ENCODE measurements around the gene MICU2. TPM values are rescaled to one million over a fixed set of nuclear protein-coding genes. Genes with fewer than 3 reads are reported as not detected.

The MICU2 gene
- polyA plus RNA-seq, 1 donor: 63.7 TPM

DNA sequence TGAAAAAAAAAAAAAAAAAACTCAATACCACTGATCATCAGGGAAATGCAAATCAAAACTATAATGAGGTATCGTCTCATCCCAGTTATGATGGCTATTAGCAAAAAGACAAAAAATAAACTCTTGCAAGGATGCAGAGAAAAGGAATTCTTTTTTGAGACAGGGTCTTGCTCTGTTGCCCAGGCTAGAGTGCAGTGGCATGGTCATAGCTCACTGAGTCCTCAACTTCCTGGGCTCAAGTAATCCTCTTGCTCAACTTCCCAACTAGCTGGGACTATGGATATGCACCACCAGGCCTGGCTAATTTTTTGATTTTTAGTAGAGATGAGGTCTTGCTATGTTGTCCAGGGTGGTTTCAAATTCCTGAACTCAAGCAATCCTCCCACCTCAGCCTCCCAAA is 59.5 kb downstream of the MICU2 start:
- DNase-seq: no peak

DNA sequence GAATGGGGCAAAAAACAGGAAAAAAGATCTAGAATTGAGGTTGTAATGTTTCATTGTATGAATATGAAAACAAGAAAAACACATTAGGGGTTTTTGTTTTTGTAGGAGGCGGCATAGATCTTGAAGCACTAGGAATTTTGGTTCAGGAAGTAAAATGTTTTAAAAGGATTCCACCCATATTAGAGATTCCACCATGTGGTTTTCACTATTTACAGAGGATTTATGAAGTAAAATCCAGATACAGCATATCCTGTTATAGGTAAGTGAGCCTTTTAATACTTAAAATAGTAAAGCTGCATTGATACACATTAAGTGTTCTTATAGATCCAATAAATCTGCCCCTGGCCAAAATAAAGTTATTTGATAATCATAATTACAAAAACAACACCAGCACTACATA is 61.4 kb downstream of the MICU2 start:
- DNase-seq: no peak

DNA sequence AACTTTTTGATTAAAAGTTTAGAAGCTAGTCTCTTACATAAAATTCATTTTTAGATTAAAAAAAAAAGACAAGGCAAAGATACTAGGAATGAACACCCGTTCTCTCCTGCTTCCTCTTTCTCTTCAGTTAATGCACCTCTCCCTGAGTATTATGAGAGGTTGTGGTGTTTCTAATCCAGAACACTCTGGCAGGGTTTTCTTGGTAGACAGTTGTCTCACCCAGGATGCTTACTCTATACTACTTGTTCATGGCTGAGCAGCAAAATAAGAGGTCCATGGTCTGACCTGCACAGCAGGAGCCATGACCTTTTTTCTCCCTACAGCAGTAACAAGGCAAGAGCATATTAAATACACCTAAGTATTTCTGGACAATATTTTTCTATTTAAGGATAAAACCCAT is 62.0 kb downstream of the MICU2 start:
- no peak for DNase-seq

DNA sequence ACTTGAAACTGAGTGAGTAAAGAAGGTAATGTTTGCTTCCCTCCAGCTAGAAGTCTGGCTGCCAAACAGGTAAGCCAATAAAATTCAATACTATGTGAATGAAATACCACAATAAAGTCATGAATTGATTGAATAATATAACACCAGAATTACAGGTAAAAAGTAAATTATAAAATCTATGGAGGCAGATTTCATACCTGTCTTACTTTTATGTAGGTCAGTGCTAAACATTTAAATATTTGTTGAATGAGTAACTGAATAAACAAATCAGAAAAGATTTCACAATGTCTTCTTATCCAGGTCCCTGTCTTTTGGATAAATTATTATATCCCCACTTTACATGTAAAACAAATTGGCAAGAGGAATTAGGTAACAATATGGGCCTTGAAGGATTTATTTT is 62.7 kb downstream of the MICU2 start:
- no peak for DNase-seq

DNA sequence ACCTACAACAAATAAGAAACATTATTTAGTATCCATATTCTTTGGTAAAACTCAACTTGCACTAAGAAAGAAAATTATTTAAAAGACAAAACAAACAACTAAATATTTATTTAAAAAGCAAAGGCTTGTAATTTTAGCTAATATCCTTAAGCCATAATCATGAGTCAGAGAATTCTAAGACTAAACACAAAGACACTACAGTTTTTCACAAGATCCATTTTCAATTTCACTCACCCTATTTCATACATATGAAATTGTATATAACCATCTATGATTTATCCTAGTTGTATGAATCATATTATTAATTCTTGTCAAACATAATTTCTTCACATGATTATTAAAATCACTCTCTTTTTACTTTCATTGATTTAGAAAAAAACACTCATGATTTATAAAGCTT is 64.3 kb downstream of the MICU2 start:
- DNase-seq: no peak

DNA sequence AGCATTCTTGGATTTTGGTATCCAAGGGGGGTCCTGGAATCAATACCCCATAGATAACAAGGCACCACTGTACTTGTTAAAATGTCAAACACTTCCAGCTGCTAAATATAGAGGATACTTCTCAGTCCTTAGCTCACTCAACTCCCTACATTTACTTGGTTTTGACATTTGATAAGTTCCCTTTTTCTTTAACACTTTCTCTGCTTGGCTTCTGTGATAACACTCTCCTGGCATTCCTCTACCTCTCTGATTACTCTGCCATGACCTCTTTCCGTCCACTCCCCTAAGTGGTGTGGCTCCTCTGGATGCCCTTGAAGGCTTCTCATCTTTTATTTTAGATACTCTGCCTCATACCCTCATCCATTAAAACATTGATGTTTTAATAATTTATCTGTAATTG is 65.2 kb downstream of the MICU2 start:
- no peak for DNase-seq

DNA sequence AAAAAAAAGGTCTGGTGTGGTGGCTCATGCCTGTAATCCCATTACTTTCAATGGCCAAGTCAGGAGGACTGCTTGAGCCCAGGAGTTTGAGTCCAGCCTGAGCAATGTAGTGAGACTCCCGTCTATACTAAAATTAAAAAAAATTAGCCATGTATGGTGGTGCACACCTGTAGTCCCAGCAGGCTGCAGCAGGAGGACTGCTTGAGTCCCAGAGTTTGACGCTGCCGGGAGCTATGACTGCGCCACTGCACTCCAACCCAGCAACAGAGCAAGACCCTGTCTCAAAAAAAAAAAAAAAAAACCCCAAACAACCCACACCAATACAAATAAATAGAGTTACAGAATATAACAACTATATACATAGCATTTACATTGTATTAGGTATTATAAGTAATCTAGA is 65.7 kb downstream of the MICU2 start:
- no peak for DNase-seq

DNA sequence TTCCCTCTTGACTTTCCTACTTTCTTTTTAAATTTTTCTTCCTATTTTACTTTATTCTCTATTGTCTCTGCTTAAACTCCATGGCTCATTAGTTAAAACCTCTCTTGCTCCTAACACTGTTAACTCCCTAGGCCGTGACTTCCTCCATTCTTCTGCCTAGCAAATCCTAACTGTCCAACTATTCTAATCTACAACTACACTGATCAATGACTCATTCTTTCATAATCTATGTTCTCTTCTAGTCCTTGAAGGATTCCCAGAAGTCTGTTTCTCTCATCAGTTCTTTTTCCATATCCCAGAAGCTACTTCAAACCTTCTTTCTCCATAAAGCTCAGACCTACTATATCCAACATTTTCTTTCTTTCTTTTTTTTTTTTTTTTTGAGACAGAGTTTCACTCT is 66.9 kb downstream of the MICU2 start:
- DNase-seq: no peak

DNA sequence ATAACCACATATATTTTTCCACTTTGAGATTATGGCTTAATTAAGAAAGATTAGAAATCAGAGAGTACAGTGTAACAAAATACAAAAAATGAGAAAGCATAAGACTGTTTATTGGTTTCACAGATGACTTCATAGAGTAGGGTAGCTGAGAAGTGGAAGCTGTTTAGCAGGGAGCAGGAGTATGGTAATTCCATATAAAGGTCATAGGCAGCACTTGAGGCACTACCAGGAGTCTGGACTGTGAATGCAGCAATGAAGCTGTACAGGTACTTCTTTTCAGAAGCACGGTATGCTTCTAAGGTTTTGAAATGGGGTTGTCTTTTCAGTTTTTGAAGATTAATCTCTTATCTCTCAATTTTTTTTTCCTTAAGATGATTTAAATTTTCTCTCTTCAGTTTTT is 69.2 kb downstream of the MICU2 start:
- no peak for DNase-seq

DNA sequence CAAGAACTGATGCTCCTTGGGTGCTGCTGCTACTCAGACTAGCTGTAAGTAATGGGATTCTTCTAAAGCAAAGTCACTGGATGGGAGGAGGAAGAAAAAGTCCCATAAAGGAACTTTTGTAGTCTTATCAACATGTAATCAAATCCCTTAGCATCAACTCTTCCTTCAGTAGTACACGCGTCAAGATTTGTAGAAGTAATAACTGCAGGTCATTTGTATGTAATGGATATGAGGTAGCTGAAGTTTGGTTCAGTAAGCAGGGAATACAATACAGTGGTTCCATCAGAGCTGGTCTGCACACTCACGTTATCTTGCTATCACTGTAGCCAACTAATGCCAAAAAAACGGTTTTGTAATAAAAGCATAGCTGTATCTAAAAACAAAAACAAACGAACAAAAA is 72.5 kb downstream of the MICU2 start:
- no peak for DNase-seq

DNA sequence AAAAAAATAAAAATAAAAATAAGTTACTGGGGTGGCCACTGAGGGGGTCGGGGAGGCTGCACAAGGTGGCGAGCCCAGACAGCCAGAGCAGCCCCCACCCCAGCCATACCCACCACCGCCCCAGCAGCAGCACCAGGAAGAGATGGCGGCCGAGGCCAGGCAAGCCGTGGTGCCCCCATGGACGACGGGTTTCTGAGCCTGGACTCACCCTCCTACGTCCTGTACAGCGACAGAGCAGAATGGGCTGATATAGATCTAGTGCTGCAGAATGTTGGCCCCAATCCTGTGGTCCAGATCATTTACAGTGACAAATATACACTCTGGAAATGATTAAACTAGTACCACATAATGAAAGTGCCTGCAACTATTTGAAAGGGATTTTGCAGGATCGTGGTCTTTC is 73.3 kb downstream of the MICU2 start:
- DNase-seq: no peak

DNA sequence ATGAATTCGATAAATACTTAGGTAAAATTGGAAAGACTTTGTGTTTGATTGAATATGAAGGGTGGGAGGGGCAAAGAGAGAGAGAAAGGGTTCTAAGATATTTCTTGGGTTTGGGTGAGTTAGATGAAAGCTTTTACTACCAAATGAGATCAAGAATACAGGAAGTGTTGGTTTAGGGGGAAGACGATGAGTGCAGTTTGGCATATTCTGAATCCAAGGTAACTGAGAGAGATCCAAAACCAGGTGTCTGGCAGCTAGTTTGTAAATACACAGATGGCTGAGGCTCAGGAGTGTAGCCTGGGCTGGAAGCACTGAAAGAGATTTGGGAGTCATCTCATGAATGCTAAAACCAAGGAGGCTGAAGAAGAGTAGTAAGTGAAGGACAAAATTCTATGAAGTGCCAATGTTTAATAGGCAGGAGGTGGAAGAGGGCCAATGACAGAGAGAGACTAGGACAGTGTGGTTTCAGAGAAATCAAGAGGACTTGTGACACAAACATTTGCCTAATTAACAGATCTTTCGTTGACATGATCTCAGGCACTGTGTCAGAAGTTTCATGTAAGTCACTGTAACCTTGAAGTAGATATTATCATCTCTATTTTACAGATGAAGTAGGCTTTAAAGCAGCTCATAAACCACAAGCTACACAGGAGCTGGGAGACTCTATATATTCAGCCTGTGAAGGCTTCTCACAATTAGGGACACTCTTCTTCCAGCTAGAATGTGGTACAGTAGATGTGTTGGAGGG is 74.7 kb downstream of the MICU2 start:
- DNase-seq: no peak

DNA sequence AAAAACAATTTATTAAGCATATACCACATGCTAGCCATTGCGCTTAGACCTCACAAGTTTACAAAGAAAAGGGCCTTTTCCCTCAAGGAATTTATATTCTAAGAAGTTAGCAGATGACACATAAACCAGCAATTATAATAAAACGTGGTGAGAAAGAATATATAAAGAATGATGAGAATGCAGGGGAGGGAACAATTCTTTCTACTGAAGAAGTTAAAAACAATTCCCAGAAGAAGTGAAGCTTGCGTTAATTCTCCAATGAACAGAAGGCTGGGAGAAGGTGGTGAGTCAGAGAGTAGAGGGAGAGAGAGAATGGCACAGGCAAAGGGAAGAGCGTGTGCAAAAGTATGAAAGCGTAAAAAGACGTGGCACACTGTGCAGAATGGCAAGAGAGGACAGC is 75.4 kb downstream of the MICU2 start:
- no peak for DNase-seq

DNA sequence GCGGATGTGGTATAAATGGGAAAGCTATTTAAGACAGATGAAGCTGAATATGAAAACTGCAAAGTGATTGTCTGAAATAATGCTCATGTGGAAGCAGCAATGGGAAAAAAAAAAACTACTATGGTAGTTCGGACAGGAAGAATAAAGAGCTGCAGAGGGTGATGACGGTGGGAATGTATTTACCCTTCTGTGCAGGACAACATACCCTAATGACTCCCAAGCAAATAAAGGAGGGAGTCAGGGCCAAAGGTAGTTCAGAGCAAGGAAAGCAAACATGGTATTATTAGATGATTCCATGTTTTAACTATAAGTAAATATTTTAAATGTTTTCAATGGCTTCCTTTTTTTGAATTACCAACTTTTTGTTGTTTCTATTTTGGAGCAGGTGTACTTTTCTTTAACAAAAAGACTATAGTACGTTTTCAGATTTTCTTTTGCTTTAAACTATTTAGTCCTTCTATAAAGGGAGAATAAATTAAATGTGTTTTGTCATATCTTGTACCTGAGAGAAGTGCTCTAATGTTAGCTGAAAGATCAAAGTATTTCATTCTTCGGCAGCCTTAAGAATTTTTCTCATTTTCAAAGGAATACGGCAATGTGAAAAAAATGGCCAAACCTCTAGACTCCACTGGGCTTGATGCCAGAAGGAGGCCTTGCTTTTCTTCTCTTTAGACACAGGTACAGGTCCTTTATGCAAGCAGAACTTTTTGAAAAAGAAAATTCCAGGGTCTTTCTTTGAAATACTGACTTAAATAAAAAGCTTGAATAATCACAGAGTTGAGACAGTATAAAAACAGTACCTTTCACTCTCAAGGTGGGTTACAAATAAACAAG is 77.0 kb downstream of the MICU2 start:
- DNase-seq: no peak

DNA sequence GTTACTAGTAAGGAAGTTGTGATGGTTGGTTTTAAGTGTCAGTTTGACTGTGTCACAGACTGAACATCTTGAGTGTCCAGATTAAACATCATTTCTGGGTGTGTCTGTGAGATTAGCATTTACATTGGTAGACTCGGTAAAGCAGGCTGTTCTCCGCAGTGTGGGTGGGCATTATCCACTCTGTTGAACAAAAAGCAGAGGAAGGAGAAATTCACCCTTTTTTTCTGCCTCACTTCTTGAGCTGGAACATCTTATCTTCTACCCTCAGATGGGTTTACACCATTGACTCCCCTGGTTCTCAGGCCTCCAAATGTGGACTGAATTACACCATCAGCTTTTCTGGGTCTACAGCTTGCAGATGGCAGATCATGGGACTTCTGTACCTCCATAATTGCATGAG is 81.1 kb downstream of the MICU2 start:
- DNase-seq: no peak

DNA sequence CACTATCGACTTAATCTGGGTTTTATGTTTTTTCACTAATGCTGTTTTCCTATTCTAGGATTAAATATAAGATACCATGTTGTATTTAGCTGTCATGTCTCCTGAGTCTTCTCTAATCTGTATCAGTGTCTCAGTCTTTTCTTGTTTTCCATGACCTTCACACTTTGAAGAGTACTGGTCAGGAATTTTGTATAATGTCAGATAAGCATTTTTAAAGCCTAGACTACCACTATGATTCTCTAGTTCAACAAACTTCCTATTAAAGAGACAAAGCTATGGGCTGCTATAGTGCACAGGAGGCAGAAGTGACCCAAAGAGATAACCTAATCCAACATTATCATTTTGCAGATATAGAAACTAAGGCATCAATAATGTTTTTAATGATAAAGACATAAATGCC is 81.8 kb downstream of the MICU2 start:
- DNase-seq: no peak

DNA sequence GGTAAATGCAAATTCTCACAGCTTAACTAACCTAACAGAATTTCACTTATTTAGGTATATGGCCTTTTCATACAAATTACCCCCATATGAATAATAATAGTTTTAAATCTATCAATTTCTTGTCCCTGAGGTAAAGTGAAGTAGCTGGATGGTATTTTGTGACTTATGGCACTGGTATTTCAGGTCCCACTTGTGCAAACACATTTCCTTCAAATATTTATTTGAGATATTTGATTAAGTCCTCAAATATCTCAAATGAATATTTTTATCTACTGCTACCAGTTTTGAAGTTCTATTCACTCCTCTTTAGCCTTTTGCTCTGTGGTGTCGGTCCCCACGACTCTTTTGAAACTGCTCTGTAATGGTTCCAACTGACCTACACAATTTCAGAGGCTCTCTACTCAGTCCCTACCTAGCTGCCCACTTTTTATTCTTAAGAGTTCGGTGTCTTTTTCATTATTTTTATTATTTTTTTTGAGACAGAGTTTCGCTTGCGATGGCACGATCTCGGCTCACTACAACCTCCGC is 85.3 kb downstream of the MICU2 start:
- no peak for DNase-seq

DNA sequence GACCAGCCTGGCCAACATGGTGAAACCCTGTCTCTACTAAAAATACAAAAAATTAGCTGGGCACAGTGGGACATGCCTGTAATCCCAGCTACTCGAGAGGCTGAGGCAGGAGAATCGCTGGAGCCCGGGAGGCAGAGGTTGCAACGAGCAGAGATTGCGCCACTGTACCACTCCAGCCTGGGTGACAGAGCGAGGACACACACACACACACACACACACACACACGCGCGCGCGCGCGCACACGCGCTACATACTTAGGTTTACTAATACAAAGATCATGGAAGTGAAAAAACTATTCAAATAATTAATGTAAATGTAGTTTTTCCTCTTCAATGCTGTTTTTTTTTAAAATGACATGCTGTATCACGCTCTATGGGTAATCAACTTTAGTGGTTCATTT is 86.4 kb downstream of the MICU2 start:
- DNase-seq: no peak

DNA sequence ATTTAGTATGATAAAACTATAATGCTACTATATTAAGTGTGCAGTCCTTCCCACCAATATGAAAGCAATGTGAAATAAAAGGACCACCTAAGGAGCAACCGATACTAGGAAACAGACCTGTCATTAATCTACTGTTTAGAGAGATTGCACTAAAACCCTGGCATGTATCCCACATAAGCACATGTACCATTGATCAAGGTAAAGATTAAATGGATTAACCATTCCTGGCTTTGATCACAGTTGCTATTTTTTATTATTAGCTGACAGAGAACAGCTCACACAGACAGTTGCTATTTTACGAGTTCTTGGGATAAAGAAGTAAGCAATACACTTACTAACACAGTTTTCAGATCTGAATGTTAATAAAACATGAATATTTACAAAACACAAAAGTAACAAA is 87.2 kb downstream of the MICU2 start:
- no peak for DNase-seq

DNA sequence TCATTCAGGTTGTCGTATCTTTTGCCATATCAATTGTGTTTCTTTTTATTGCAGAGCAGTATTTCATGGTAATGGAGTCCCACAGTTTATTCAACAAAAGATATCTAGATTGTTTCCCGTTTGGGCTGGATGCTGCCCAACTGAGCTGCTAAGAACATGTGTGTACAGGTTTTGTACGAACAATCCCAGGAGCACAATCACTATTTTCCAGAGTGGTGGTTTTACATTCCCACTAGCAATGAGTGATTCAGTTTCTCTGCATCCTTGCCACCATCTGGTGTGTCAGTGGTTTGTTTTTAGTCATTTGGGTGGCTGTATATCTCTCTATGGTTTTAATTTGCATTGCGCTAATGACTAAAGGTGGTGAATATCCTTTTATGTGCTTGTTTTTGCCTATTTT is 92.1 kb downstream of the MICU2 start:
- DNase-seq: no peak

DNA sequence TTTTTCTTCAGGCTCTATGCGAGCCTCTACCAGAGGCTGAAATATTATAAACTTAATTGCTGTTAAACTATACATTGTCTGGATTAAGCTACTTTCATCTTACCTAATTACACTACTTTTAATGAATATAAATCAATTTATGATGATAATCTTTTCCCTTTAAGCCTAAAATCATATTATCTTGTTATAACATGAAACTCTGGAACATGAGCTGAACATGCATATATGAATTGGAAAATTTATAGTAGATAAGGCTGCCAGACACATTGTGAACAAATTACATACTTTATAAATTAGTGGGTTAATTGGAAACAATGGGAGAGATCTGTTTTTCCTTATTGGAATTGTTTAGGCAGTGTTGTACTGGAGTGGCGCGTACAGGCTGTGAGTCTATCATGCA is 99.6 kb downstream of the MICU2 start:
- DNase-seq: no peak

DNA sequence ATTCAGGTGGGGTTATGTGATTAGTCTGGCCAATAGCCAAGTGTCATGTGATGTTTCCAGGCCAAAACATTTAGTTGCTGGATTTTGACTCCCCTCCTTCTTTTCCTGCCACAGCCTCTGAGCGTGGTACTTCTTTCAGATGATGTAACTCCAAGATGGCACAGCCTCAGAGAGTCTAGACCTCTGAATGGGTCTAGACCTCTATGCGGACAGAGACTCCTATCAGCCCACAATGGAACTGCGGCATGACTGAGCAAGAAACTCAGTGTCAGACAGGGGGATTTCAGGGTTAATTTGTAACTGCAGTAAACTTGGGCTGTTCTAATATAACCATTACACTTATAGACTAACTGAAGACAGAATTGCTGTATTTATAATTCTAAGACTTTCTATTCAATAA is 102.3 kb downstream of the MICU2 start:
- DNase-seq: no peak

DNA sequence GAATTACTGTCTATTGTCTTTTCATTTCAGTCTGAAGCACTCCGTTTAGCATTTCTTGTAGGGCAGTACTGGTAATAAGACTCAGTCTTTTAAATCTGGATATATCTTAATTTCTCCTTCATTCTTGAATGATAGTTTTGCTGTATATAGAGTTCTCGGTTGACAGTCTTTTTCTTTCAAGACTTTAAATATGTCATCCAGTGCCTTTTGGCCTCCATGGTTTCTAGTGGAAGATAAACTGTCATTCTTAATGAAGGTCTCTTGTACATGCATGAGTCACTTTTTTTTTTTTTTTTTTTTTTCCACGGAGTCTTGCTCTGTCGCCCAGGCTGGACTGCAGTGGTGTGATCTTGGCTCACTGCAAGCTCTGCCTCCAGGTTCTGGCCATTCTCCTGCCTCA is 117.6 kb downstream of the MICU2 start:
- no peak for DNase-seq

DNA sequence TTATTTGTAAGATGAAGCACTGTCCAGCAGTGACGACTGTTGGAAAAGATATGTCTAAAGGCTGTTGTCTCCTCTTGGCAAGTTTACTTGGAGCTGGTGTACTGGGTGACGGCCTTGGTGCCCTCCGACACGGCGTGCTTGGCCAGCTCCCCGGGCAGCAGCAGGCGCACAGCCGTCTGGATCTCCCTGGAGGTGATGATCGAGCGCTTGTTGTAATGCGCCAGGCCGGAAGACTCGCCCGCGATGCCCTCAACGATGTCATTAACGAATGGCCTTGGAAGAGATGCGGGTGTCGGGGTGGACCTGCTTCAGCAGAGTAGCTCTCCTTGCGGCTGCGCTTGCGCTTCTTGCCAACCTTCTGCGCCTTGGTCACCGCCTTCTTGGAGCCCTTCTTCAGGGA is 120.2 kb downstream of the MICU2 start:
- no peak for DNase-seq

All from hindlimb muscle (tissue), 1 donor.